HG02759 (cell line): Measurements from ENCODE around the gene HRG.

Source experiments
- ATAC-seq: cut with Tn5 transposase; IDR thresholded peaks from one replicate; pipeline ENCODE4 v1.9.1; 2021; ENCODE audit warnings: mild to moderate bottlenecking, moderate library complexity; ENCODE audit not compliant: unreplicated experiment

Gene HRG

GRCh38 chr3:186636536-186636935 lies 29.3 kb upstream of the HRG start:
- no peak for ATAC-seq

- ATAC-seq, result no peak
These were observed 28.1 kb upstream of the HRG start for GRCh38 chr3:186637686-186638085.

- ATAC-seq, result no peak
These were observed 27.6 kb upstream of the HRG start for GRCh38 chr3:186638259-186638658.

- ATAC-seq, result no peak
These were observed 25.9 kb upstream of the HRG start, which contains the start of gene FETUB for GRCh38 chr3:186639778-186640472. Gene FETUB (plus strand): TSS chr3:186640399. CDS start chr3:186640461, 62 bp downstream.

GRCh38 chr3:186640473-186640818 lies 25.4 kb upstream of the HRG start:
- no peak for ATAC-seq

GRCh38 chr3:186640929-186641328 lies 24.9 kb upstream of the HRG start:
- no peak for ATAC-seq

- ATAC-seq, result no peak
These were observed 23.8 kb upstream of the HRG start for GRCh38 chr3:186642014-186642413.

- ATAC-seq, result no peak
These were observed 22.3 kb upstream of the HRG start for GRCh38 chr3:186643493-186643892.

- no peak for ATAC-seq
These were observed 21.1 kb upstream of the HRG start for GRCh38 chr3:186644683-186645082.

GRCh38 chr3:186646106-186646505 lies 19.7 kb upstream of the HRG start:
- no peak for ATAC-seq

GRCh38 chr3:186646841-186647240 lies 19.0 kb upstream of the HRG start:
- no peak for ATAC-seq

- no peak for ATAC-seq
These were observed 17.0 kb upstream of the HRG start for GRCh38 chr3:186648851-186649250.

- ATAC-seq, result no peak
These were observed 14.1 kb upstream of the HRG start for GRCh38 chr3:186651678-186652215.

GRCh38 chr3:186653080-186653707 lies 12.6 kb upstream of the HRG start:
- peak; percentile 94 for ATAC-seq

- no peak for ATAC-seq
These were observed 11.8 kb upstream of the HRG start for GRCh38 chr3:186653984-186654383.

- no peak for ATAC-seq
These were observed 2.3 kb upstream of the HRG start for GRCh38 chr3:186663361-186664118.

- no peak for ATAC-seq
These were observed 1.7 kb upstream of the HRG start for GRCh38 chr3:186664119-186664495.

GRCh38 chr3:186664506-186664905 lies 1.3 kb upstream of the HRG start:
- no peak for ATAC-seq

- ATAC-seq, result no peak
These were observed 2.6 kb downstream of the HRG start for GRCh38 chr3:186668426-186668825.

GRCh38 chr3:186669378-186670084 lies 3.7 kb downstream of the HRG start:
- no peak for ATAC-seq

- no peak for ATAC-seq
These were observed 4.3 kb downstream of the HRG start for GRCh38 chr3:186670155-186670554.
